GM21528 (cell line): ENCODE measurements around the gene TLCD3B.

Experiments used
- ATAC-seq: cut with Tn5 transposase; IDR thresholded peaks from one replicate; pipeline ENCODE4 v1.9.1; 2021; ENCODE audit warnings: mild to moderate bottlenecking, moderate library complexity; ENCODE audit not compliant: unreplicated experiment, low FRiP score

Gene TLCD3B

DNA sequence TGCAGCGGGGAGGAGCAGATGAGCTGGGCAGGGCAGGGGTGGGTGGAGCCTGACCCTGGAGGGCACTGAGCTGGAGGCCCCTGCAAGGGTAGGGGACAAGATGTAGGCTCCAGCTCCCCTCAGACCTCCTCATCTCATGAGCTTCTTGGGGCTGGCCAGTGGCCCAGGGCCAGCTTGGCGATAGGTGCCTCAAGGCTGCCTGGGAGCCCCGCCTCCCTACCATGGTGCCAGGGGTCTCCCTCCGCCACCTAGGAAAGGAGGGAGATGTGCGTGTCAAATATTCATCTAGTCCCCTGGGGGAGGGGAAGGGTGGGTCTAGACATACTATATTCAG, 39.5 kb downstream of the TLCD3B start:
- ATAC-seq = no peak

DNA sequence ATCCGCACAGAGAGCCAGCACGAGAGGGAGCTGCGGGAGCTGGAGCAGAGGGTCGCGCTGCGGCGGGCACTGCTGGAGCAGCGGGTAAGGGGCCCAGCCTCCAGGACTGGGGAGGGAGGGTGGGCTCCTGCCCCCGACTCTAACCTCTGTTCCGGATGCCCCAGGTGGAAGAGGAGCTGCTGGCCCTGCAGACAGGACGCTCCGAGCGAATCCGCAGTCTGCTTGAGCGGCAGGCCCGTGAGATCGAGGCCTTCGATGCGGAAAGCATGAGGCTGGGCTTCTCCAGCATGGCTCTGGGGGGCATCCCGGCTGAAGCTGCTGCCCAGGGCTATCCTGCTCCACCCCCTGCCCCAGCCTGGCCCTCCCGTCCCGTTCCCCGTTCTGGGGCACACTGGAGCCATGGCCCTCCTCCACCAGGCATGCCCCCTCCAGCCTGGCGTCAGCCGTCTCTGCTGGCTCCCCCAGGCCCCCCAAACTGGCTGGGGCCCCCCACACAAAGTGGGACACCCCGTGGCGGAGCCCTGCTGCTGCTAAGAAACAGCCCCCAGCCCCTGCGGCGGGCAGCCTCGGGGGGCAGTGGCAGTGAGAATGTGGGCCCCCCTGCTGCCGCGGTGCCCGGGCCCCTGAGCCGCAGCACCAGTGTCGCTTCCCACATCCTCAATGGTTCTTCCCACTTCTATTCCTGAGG, 40.0 kb downstream of the TLCD3B start:
- no peak for ATAC-seq

DNA sequence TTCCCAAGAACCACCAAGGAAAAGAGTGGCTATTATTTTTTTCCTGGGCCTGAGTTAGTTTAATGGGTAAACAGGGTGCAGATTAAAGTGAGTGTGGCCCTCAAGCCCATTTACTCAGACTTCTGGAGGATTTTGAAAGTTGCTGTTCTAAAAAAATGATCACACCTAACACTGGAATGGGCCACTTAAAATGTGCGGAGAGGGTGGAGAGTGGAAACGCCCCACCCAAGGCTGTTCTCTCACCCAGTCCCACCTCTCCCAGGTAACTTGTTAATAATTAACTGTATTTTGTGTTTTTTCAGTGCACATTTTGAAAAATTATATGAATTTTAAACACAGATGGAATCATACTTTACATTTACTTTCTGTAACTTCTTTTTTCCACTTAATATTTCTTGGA, 41.0 kb downstream of the TLCD3B start:
- no peak for ATAC-seq

- ATAC-seq = no peak
Measured at GRCh38 chr16:29989111-29989858, 41.8 kb downstream of the TLCD3B start.

DNA sequence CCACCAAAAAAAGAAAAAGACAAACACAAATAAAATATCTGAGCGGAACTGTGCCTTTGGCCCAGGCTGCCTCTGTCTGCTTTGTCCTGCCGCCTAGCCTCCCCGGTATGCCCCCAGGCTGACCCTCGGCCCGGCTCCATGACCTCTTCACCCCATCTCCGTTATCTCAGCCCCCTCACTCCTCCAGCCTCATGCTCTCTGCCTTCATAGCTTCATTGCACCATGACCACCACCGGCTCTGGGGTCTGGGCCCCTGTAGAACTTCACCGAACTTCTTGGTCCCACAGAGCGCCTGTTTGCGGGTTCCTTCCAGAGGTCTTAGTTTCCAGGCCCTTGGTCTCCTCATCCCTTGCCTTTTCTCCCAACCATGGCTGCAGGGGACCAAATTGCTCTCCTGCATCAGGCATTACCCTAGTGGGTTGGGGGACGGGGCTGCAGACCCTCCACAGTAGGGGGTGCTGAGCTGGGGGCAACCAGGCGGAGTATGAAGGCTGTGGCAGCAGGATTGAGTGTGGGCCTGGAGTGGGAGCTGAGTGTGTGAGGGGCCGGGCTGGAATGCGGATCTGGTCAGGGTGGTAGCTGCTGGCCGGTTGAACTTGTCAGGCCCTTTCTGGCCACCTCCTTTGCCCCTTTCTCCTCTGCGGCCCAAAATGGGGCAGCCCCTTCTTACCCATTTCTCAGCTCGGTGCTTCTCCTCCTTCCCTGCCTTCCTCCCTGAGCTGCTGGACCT, 42.6 kb downstream of the TLCD3B start:
- no peak for ATAC-seq

GRCh38 chr16:29987371-29988085, 43.5 kb downstream of the TLCD3B start:
- no peak for ATAC-seq

DNA sequence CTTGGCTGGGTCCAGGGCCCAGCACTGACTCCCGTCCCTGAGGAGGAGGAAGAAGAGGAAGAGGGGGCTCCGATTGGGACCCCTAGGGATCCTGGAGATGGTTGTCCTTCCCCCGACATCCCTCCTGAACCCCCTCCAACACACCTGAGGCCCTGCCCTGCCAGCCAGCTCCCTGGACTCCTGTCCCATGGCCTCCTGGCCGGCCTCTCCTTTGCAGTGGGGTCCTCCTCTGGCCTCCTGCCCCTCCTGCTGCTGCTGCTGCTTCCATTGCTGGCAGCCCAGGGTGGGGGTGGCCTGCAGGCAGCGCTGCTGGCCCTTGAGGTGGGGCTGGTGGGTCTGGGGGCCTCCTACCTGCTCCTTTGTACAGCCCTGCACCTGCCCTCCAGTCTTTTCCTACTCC, 44.1 kb downstream of the TLCD3B start:
- ATAC-seq = no peak

GRCh38 chr16:29986231-29986630, 44.8 kb downstream of the TLCD3B start:
- no peak for ATAC-seq

DNA sequence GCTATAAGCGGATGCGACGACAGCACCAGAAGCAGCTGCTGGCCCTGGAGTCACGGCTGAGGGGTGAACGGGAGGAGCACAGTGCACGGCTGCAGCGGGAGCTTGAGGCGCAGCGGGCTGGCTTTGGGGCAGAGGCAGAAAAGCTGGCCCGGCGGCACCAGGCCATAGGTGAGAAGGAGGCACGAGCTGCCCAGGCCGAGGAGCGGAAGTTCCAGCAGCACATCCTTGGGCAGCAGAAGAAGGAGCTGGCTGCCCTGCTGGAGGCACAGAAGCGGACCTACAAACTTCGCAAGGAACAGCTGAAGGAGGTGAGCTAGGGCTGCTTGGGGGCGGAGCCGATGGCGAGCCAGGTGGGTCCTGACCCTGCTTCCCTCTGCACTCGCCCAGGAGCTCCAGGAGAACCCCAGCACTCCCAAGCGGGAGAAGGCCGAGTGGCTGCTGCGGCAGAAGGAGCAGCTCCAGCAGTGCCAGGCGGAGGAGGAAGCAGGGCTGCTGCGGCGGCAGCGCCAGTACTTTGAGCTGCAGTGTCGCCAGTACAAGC, 45.7 kb downstream of the TLCD3B start:
- ATAC-seq = no peak

GRCh38 chr16:29984764-29985147, 46.3 kb downstream of the TLCD3B start:
- ATAC-seq = no peak

DNA sequence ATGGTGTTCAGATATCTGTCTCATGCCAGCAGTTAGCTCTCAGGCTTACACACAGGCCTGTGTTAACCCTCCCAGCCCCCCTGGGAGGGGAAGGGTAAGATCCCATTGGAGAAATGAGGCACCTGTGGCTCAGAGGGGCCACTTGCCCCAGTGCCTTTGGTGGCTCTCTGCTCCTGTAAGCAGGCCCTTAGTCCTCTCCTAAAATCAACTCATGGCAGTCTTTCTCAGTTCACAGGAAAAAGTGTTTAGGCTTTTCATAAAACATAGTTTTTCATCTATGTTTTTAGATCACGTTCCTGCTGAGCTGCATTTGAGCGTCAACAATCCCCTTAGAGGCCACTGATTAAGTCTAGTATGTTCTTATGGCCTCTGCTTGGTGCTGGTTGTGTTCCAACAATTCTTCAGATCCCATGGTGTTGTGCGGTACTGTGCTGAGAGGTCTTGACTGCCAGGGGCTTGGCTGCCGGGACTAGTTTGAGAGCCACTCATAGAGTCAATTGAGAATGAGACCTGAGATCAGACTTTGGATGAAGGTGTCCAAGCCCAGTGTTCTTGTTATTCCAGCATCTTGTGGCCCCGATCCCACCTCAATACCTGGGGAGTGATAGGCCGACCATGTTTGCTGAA, 46.8 kb downstream of the TLCD3B start:
- no peak for ATAC-seq

DNA sequence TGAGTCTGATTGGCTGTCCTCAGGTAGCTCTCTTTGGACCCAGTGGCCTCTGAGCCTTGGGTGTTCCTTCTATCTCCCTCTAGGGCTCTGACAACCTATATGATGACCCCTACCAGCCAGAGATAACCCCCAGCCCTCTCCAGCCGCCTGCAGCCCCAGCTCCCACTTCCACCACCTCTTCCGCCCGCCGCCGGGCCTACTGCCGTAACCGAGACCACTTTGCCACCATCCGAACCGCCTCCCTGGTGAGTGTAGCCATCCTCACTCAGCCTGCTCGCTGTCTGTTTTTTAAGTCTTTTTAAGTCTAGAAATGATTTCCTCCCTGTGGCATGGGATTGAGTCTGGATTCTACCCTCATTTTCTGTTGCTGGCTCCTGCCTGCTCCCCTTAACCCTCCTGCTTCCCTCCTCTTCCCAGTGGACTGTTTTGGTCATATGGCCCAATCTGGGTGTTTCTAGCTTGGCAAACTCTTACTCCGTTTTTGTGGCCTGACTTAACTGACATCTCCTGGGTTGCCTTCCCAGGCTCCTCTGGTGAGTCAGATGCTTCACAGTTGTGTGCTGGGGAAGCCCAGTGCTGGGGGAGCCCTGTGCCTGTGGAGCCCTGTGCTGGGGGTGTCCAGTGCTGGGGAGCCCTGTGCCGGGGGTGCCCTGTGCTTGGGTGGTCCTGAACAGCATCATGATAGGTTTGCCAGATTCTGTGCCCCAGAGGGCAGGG, 47.5 kb downstream of the TLCD3B start:
- no peak for ATAC-seq

DNA sequence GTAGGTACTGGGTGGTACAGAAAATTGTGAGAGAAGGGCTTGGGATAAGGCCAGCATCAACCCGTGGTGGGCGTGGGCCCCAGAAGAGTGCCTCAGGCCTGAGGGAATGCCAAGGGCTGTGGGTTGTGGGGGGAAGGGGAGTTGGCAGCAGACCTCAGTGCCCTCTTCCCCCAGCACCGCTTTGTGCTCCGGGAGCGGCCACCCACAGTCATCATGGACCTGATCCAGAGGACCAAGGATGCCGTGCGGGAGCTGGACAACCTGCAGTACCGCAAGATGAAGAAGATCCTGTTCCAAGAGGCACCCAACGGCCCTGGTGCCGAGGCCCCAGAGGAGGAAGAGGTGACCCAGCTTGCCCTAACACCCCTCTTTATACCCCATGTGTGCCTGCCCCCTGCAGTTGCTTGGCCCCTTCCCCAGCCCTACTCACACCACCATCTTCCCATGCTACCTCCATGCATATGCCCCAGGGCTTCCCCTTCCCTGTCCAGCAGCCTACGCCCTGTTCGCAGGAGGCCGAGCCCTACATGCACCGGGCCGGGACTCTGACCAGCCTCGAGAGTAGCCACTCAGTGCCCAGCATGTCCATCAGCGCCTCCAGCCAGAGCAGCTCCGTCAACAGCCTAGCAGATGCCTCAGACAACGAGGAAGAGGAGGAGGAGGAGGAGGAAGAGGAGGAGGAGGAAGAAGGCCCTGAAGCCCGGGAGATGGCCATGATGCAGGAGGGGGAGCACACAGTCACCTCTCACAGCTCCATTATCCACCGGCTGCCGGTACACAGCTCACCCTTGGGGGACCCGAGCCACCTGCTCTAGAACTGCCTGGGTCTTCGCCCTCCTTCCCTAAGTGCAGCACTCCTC, 48.3 kb downstream of the TLCD3B start:
- ATAC-seq = no peak

- ATAC-seq = no peak
Measured at GRCh38 chr16:29978564-29979270, 52.4 kb downstream of the TLCD3B start.

GRCh38 chr16:29978081-29978480, 53.0 kb downstream of the TLCD3B start:
- ATAC-seq = no peak

GRCh38 chr16:29977063-29977825, 53.8 kb downstream of the TLCD3B start:
- no peak for ATAC-seq

DNA sequence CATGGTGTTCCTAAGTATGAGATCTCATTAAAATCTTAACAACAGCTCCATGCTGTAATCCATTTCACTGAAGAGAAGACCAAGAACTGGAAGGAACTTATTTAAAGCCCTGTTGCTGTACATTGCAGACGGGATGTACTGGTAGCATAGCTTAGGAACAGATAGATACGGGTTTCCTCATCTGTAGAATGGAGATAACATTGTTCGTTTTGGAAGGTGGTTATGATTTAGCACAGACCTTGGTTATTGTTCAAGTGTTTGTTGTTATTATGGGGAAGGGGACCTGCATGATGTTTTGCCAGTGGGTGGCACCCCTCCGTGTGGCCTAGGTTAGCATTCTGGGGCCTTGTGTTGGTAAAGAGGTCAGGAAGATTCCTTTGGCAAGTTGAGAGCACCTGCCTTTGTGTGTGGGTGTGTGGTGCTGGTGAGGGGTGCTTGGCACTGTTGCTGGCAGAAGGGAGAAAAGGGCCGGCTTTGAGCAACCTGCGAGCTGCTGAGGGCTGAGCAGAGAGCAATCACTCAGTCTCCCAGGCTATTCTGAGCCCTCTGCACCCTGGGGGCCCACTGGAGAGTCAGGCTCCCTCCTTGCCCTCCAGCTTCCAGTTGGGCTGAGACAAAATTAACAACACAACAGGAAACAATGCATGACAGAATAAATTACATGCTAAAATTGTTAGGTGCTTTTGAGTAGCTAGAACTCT, 55.1 kb downstream of the TLCD3B start:
- no peak for ATAC-seq
